NCI-H69 (cell line): Measurements from ENCODE around the gene ARHGEF28.

Experiments used
- DNase-seq: peaks from one replicate; lab custom pipeline; 2025; lab: John Stamatoyannopoulos, UW

Gene ARHGEF28

DNA sequence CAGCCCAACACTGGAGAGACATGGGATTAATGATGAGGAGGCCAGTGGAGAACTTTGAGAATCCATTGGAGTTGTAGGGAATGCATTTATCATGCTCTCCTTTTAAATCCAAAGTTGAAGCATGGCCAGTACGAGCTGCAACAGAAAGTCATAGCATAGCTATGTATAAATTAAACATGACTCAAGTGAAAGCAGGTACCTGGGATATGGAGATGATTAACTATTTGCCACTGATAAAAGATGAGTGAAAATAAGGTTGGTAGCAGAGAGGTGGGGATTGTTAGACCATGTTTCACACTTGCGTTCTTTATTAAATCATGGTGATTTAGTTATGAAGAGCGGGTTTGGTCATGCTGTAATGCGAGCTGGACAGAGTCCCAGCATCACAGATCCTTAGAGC, 189.6 kb downstream of the ARHGEF28 start:
- DNase-seq, result no peak

DNA sequence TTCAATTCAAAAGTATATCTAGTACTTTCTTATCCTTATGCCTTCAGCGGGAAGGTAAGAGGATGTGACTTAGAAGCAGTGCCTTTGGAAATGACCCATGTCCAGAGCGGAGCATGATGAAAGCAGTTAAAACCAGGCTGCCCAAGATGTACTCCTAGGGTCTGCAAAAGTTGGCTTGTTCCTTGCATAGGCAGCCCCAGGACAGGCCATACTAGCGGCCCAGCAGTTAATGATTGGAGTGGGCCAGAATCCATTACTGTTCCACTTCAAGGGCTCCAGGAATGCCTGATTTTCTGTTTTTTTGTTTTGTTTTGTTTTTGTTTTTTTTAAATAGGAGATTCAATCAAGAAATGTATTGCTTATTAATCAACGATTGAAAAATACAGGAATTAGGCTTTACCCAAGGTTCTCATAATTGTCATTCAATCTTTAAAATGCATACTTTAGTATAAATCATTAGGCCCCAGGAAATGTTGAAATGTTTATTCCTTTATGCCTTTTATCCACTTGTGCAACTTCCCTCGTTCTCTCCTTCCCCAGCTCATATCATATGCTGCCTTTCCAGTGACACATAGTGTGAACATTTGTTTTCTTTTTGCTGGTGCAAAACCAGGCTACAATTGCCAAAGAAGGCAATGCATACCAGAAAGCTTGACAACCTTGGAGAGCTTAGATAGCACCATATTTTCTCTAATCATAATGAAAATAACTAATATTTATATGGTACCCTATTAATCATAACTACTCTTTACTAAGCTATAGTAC, 190.8 kb downstream of the ARHGEF28 start:
- DNase-seq, result no peak

DNA sequence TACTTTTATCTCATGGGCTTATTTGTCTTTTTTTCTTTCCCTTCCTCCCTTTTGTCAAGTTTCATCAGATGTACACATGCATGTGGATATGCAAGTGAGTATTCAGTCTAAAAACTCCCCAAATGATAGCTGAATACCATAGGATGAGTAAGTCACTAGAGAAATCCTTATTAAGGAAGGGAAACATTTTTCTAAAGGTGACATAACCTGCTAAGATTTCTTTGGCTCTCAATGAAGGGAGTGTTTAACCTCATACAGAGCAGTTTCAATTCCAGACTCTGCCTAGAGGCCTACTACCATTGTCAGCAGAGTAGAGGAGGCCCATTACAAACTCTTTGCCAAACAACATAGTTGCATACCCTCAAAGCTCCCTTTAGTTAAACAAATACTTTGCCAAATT, 192.4 kb downstream of the ARHGEF28 start:
- DNase-seq, result no peak

DNA sequence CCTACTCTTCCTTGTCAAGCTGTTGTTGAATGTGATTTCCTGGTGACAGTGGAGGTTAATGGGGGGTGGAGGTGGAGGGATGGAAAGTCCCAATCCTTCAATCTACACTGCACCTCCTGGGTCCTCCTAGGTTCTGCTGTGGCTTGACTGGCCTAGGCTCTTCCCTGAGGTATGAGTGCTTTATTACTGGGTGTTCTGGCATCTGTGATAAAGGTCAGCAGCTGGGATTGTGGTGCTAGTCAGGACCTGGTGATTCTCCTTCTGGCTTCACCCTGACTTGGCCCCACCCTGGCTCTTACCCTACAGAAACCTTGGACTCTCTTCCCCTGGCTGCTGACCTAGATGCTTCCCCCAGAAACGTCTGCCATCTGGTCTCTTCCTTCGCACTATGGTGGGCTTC, 194.3 kb downstream of the ARHGEF28 start:
- no peak for DNase-seq

DNA sequence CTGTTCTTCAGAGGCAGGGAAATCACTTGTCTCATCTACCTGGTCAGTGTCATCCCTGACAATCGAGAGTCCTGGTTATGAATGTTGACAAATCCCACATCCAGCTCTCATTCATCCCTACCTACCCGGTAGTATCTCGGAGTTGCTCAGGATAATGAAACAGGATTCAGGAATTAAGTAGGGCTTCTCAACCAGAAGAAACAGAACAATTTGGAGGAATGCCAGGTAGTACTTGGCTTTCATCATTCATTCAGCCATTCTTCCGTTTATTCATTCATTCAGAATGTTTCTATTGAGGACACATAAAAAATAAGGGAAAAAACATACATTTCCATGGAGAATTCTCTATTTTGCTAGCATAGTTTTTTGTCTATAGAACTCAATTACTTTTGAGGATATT, 195.0 kb downstream of the ARHGEF28 start:
- peak; percentile 12 for DNase-seq

DNA sequence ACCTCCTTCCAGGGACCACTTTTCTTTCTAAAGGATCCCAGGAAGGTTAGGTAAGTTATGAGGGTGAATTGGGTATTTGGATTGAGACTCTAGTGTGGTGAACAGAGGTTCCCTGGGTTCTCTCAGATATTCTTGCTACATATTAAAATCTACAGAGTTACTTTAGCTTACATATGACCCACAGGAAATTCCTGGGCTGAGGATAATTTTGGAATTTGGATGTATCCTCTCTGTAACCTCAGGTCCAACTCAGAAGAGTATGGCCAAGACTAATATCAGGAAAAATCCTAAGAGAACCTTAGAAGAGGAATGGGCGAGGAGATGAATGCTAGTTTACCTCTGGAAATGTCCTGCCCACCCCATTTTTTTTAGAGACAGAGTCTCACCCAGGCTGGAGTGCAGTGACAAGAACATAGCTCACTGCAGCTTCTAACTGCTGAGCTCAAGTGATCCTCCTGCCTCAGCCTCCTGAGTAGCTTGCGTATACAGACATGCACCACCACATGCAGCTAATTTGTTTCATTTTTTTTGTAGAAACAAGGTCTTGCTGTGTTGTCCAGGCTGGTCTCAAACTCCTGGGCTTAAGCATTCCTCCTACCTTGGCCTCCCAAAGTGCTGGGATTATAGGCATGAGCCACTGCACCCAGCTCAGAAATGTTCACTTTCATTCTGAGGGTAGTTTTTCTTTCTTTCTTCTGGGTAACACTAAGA, 196.4 kb downstream of the ARHGEF28 start:
- DNase-seq, result no peak

DNA sequence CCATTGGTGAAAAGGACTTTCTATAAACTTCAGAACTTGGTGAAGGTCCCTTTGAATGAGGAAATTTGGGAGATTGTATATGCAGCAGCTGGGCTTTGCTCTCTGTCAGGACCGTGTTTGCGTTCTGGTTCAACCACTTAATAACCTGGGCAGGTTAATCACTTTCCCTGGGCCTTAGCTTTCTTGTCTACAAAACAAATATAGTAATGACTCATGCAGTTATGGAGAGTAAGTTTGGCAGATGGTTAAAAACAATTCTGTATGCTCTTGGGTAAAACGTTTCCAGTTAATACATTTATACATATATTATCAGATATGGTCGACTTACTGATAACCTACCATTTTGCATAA, 197.0 kb downstream of the ARHGEF28 start:
- DNase-seq, result peak; percentile 96

DNA sequence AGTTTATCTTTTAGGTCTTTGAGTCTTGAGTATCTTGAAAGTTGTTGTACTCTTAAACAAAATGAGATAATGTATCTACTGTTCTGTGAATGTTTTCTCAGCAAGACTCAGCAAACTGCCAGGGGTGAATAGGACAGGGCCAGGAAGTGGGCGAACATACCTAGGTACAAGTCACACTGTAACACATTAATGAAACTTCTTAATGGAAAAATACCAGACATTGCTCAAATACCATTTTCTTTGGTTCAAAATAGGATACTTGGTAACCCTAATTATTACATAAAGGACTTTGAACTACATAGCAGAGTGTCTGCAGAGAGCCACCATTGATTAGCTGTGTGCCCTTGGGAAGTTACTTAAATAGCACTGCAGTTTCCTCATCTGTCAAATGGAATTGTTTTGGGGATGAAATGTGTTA, 197.5 kb downstream of the ARHGEF28 start:
- peak; percentile 77 for DNase-seq

DNA sequence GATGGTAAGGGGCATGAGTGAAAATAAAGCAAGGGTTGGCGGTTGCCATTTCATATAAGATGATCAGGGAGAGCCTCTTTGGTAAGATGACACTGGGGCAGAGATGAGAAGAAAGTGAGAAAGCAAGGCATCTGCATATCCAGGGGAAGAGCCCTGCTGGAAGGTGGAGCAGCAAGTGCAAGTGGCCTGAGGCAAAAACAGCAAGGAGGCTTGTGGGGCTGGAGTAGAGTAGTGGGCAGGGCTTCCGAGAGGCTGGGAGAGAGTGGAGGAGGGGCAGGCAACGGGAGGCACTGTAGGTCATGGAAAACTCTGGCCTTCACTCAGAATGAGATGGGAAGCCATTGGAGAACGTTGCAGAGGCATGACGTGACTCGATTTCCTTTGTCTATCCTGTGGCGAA, 199.2 kb downstream of the ARHGEF28 start:
- DNase-seq, result peak; percentile 37

DNA sequence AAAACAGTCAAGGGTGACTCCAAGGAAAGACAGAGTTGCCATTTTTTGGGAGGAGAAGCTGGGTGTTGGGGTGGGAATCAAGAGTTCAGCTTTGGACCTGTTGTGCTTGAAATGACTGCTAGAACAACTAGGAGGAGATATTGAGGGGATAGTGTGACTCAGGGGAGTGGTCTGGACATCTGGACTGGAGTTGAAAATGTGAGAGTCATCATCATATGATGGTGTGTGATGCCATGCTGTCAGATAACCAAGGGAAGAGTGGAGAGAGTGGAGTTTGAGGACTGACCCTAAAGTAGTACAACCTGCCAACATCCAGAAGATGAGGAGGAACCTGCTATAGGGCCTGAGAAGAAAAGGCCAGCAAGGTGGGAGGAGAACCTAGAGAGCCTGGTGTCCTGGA, 199.7 kb downstream of the ARHGEF28 start:
- no peak for DNase-seq

DNA sequence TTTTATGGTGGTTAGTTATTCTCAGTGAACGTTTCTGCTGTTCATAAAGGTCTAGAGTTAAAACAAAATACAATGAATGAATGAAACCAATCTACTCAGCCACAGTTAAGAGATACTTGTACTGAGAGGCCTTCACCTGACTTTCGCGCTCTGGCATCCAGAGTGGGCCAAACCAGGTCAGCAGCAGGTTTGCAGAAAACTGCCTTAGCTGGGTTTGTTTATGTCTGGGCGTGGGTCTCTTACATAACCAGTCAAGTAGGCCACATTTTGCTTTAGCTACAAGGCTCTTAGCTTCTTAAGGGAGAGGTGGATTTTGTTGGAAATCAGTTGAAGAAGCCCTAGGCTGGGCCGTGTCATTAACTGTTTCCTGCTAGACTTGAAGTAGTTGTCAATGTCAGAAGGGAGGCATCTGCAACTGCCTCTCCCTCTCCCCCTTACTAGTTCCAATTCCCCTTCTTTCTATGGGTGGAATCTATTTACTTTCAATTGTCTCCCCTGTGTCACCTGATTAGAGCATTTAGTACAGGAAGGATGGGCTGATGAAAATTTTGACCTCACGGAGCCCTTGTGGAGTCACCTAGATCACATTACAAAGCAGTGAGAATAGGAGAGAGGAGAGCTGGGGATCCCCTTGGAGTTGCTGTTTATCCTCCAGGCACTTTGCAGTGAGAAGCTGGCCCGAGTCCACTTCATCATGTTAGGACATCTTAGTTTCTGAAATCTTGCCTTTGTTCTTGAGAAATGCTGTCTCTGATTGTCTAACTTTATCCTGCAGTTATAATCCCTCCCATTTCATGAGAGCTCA, 200.5 kb downstream of the ARHGEF28 start:
- peak; percentile 96 for DNase-seq

DNA sequence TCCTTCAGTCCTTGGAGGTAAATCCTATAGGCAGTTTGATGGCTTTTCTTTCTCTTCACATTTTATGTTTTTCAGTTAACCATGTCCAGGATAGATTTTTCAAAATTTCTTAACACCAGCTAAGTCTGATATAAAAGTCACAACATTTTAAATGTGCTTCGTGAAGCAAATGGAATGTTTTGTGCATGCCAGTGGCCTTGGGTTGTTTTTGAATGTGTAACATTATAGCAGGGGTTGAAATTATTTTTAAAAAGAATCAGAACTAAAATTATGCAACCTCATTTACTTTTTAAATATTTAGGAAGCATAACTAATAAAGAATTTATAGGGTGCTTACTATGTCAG, 201.1 kb downstream of the ARHGEF28 start:
- no peak for DNase-seq

DNA sequence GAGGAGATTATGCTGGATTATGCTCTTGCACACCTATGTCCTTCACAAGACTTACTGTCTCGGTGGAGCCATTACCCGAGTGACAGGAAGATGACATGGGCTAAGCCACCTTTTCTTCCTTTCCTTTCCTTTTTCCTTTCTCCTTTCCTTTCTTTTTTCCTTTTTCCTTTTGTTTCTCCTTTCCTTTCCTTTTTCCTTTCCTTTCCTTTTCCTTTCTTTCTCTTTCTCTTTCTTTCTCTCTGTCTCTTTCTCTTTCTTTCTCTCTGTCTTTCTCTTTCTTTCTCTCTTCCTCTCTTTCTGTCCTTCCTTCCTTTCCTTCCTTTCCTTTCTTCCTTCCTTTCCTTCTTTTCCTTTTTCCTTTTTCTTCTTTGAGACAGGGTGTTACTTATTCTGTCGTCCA, 202.5 kb downstream of the ARHGEF28 start:
- no peak for DNase-seq

DNA sequence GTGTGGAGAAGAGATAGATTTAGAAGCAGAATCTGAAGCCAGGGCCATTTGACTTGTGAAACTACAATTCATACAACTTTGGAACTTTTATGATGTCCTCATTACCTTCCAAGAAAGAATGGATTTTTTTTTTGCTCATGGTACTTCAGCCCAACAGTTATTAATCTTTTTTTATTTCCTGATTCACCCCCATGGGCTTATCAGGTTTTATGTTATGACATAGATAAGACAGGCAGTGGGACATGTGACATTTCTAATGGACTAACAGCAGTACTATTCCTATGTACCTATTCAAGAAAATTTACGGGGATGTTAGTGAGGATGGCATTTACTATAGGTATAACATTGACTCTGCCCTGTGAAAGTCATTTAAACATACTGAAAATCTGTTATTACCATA, 204.7 kb downstream of the ARHGEF28 start:
- DNase-seq, result no peak

DNA sequence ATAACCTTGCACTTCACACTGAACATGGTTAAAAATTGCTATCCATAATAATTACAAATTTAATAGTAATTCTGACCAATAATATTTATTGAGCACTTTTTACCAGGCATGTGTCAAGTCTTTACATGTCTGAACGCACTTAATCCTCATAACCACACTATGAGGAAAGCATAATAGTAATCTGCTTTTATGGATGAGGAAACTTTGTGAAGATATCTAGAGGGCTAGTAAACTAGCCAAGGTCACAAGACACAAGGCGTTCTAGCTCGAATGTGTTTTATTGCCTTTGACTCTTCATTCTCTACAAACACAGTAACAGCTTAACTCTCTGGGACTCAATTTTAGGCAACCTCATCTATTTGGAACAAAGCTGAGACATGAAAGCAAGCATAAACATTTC, 205.1 kb downstream of the ARHGEF28 start:
- DNase-seq, result no peak

DNA sequence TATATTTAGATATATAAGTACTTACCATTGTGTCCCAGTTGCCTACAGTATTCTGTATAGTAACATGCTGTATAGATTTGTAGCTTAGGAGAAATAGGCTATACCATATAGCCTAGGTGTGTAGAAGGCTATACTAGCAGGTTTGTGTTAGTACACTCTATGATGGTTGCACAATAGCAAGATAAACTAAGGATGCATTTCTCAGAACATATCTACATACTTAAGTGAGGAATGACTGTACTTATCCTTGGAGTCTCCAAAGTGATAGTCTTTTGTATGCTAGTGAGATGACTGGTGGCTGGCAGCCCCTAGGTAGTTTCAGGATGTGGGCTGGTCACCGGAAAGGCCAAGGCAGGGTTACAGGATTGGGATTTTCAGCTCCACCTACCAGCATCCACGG, 208.7 kb downstream of the ARHGEF28 start:
- DNase-seq, result no peak

DNA sequence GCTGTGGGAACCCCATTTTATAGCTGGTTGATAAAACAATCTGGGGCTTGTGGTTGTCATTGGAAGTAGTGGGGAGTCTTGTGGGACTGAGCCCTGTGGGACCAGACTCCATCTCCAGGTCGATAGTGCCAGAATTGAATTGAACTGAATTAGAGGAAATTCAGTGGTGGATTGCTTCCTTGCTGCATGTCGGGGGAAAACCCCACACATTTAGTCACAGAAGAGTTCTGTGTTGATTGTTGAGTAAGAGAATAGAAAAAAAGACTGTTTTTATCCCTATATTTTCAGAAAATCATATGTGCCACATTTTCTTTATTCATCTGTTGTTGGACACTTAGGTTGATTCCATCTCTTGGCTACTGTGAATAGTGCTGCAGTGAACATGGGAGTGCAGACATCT, 209.7 kb downstream of the ARHGEF28 start:
- no peak for DNase-seq

DNA sequence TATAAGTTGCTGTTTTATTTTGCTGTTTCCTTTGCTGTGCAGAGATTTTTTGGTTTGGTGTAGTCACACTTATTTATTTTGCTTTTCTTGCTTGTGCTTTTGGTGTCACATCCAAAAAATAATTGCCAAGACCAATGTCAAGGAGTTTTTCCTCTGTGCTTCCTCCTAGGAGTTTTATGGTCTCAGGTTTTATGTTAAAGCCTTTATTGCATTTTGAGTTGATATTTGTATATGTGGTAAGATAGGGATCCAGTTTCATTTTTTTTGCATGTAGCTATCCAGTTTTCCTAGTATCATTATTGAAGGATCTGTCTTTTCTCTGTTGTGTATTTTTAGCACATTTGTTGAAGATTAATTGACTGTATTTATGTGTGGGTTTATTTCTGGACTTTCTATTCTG, 210.6 kb downstream of the ARHGEF28 start:
- no peak for DNase-seq

DNA sequence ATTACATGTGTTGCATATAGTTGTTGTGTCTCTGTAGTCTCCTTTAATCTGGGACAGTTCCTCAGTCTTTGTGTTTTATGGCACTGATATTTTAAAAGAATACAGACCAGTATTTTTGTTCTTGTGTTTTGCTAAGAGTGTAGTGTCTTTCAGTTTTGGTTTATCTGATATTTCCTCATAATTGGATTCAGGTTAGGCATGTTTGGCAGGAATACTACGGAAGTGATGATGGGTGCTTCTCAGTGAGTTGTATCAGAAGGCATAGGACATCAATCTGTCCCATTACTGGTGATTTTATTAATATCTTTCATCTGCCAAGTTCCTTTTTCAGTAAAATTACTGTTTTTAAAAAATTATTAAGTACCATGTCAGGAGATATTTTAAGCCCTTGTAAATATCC, 212.9 kb downstream of the ARHGEF28 start:
- no peak for DNase-seq

DNA sequence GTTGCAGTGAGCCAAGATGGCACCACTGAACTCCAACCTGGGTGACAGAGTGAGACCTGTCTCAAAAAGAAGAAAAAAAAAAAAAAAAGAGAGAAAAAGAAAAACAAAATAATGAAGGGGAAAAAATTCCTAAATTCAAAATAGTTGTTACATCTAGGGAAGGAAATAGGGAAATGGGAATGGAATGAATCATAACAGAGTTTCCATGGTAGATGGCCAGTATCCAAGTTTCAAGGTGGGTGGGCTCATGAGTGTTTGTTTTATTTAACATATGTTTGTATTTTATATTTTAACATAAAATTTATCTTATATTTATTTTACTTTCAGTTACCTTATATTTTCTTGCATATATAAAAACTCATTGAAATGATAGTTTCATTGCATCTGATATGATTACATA, 215.6 kb downstream of the ARHGEF28 start:
- no peak for DNase-seq

DNA sequence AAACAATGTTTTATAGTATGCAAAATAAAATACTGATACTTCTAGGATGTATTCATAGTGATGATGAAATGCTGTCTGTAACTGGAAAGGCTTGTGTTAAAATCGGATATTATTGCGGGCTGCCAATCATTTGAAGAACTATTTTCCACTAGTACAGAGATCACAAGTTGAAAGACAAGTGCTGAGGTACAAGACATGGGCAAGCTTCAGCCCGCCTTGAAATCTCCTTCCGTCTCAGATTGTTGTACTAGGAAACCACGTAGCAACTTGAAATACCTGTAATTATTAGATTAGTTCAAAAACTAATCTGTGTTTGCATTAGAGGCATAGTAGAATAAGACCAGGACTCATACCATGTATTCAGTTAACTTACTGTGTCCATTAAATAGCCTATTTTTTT, 218.2 kb downstream of the ARHGEF28 start:
- DNase-seq, result no peak

DNA sequence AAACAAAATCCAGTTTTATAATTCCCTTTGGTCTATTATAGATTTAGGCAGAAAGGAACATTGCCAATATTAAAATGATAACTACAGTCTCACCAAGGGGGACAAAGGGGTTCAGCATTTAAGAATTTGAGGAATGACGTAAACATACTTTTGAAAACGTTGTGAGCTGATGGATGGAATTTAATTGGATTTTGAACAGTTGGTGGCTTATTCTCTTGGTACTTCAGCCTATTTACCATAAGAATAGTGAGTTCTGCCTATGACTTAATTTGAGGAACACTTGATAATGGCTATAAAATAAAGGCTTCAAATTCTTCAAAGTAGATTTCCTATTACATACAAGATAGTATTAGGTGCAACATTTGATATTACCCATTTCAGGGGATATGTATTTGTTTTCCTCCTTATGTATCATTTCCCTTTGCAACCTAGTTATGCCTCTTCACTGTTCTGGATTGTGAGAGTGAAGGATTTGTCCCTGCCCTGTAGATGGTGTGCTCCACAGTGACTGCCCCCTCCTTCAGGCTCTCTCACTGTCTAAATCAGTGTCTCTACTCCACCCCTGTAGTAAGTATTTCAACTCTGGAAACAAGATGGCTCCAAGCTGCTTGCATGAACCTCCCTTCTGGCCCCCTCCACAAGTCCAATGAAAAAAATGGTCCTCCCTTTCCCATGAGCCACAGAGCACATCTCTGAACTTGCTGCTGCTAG, 225.6 kb downstream of the ARHGEF28 start:
- DNase-seq, result peak; percentile 12
